Panc1 (cell line): Measurements from ENCODE around the gene UBL4B. TPM values are rescaled to one million over a fixed set of nuclear protein-coding genes. Genes with fewer than 3 reads are reported as not detected.

Experiments
- ATAC-seq: fragments of 200-7000 bp; cut with Tn5 transposase; 2 replicates; pipeline ENCODE4 v1.9.1; 2020; ENCODE audit warnings: mild to moderate bottlenecking, moderate library complexity
- BruUV-seq: library from RNA; stranded (reverse); fragments of 400-500 nt; replicated peaks from 2 replicates; lab custom pipeline; 2021; lab: Mats Ljungman, UMichigan
- CTCF ChIA-PET: fragments of 300-600 bp; sonication (Branson Sonifier 250); formaldehyde crosslinking; loops from one replicate; lab custom pipeline; 2022; ENCODE audit warnings: antibody characterized with exemption; lab: Charles Lee
- POLR2A ChIA-PET: fragments of 300-600 bp; sonication (Branson Sonifier 250); formaldehyde crosslinking; loops from one replicate; lab custom pipeline; 2022; ENCODE audit warnings: antibody characterized with exemption; lab: Charles Lee
- DNase-seq: peaks from one replicate; pipeline ENCODE4 v3.0.0-alpha.2; 2010; ENCODE audit warnings: low read depth, low spot score
- H3K27ac ChIP-seq: 2 replicates; pipeline ENCODE4 v1.5.1; 2011; ENCODE audit warnings: mild to moderate bottlenecking, low read length, inconsistent platforms
- H3K27me3 ChIP-seq: fragments of 200-500 bp; sonication (Bioruptor generic); 2 replicates; pipeline ENCODE4 v1.6.0; 2014; ENCODE audit warnings: low read length, inconsistent platforms; ENCODE audit not compliant: control insufficient read depth, insufficient read depth
- H3K36me3 ChIP-seq: fragments of 200-500 bp; sonication (Bioruptor generic); 2 replicates; pipeline ENCODE4 v1.5.1; 2014; ENCODE audit warnings: inconsistent platforms, mild to moderate bottlenecking, low read length, moderate library complexity; ENCODE audit not compliant: control insufficient read depth, insufficient read depth
- H3K4me1 ChIP-seq: 2 replicates; pipeline ENCODE4 v1.5.1; 2011; ENCODE audit warnings: inconsistent platforms, mild to moderate bottlenecking, low read length, moderate library complexity; ENCODE audit not compliant: control insufficient read depth, insufficient read depth
- H3K4me3 ChIP-seq, 2 experiments: 2 replicates each; pipeline ENCODE4 v1.5.1; 2011 to 2012; ENCODE audit warnings: low read depth in 2 of 2, low read length in 2 of 2, mild to moderate bottlenecking in 2 of 2, inconsistent platforms in 1 of 2, moderate library complexity in 1 of 2
- H3K9me3 ChIP-seq: fragments of 200-500 bp; sonication (Bioruptor generic); 2 replicates; pipeline ENCODE4 v1.5.1; 2014; ENCODE audit warnings: low read depth, mild to moderate bottlenecking, inconsistent platforms, low read length, moderate library complexity; ENCODE audit not compliant: control insufficient read depth, insufficient read depth
- CTCF ChIP-seq: fragments of 450-650 bp; IDR thresholded peaks from 2 replicates; pipeline ENCODE4 v1.5.1; 2017; ENCODE audit warnings: mild to moderate bottlenecking
- POLR2AphosphoS5 ChIP-seq: IDR thresholded peaks from 2 replicates; pipeline ENCODE4 v1.6.1; 2012; ENCODE audit warnings: mild to moderate bottlenecking, low read depth, low read length, moderate library complexity
- REST ChIP-seq, 2 experiments: IDR thresholded peaks; 2 replicates each; pipeline ENCODE4 v1.6.1; 2011 to 2012; ENCODE audit warnings: low read depth in 2 of 2, control low read depth in 1 of 2, low read length in 1 of 2, mild to moderate bottlenecking in 1 of 2, moderate library complexity in 1 of 2; ENCODE audit not compliant: insufficient read depth in 1 of 2
- SIN3A ChIP-seq: IDR thresholded peaks from 2 replicates; pipeline ENCODE4 v1.6.1; 2012; ENCODE audit warnings: low read depth, mild to moderate bottlenecking, low read length, moderate library complexity, borderline replicate concordance; ENCODE audit not compliant: insufficient read depth
- TCF7L2 ChIP-seq: IDR thresholded peaks from 2 replicates; pipeline ENCODE4 v1.6.1; 2011; ENCODE audit warnings: mild to moderate bottlenecking, low read depth, low read length, inconsistent platforms
- in situ Hi-C: cut with HindIII; loops from 2 replicates; pipeline ENCODE4 v1.10.0; 2016; ENCODE audit warnings: low sequenced_read_pairs, low pct_unique_long_range_greater_than_20kb
- intact Hi-C: fragments of 100-400 bp; cut with micrococcal nuclease; formaldehyde crosslinking; loops from one replicate; pipeline ENCODE4 v1.10.0; 2022; ENCODE audit not compliant: unreplicated experiment
- total RNA-seq: library from RNA; stranded (reverse); gene quantifications from one replicate; pipeline ENCODE4 v1.2.1, GENCODE V29; 2021; ENCODE audit not compliant: unreplicated experiment

The UBL4B gene
- total RNA-seq, 1 experiment from 2014 or later: not detected

GRCh38 chr1:110065841-110066240 is 46.4 kb upstream of the UBL4B start:
- no peak overlapping the region for H3K27ac ChIP-seq
- no TSS peak for BruUV-seq
- in situ Hi-C loops: no loop called here
- no peaks in the 10 kb centered on the region for H3K36me3 ChIP-seq
- no peaks in the 10 kb centered on the region for H3K4me1 ChIP-seq
- intact Hi-C loops: no loop called here
- DNase-seq (no peak), ATAC-seq (no peak)
- POLR2A ChIA-PET: no interaction called here
- H3K4me3 ChIP-seq: no peak overlapping the region
- no peaks in the 10 kb centered on the region for H3K27me3 ChIP-seq
- CTCF ChIA-PET: interaction anchor here (0.6 kb wide), 2 partner anchors 50 to 272 kb away, joined by 3 to 6 read pairs; no protein-coding TSS in a partner anchor
- no peak for TF ChIP-seq REST (IDR thresholded peaks at IDR 0.05; ENCODE audit: insufficient read depth in 1 of 2, low read depth in 2 of 2, low read length in 1 of 2)
- no peak for TF ChIP-seq TCF7L2
- no peaks in the 10 kb centered on the region for H3K9me3 ChIP-seq

GRCh38 chr1:110067479-110067892 is 44.8 kb upstream of the UBL4B start:
- TF ChIP-seq SIN3A: no peak
- TF ChIP-seq TCF7L2: no peak
- TF ChIP-seq CTCF: no peak
- TF ChIP-seq POLR2AphosphoS5: no peak
- no peak for DNase-seq
- ChIA-PET POLR2A (no interaction called here), CTCF (no interaction called here)
- Histone ChIP-seq H3K4me3 (no peak overlapping the region), H3K9me3 (no peaks in the 10 kb centered on the region), H3K27ac (no peak overlapping the region), H3K36me3 (no peaks in the 10 kb centered on the region), H3K4me1 (no peaks in the 10 kb centered on the region), H3K27me3 (no peaks in the 10 kb centered on the region)
- intact Hi-C loops: no loop called here
- no TSS peak for BruUV-seq
- ATAC-seq: no peak; the same call in 1 of the 2 replicates
- in situ Hi-C loops: no loop called here

- H3K27ac ChIP-seq: no peak overlapping the region
- no TSS peak for BruUV-seq
- H3K4me1 ChIP-seq: no peaks in the 10 kb centered on the region
- CTCF ChIA-PET: no interaction called here
- intact Hi-C loops: loop anchor here (1.0 kb wide), 1 partner anchor 20 kb away; no protein-coding TSS in a partner anchor
- POLR2A ChIA-PET: no interaction called here
- TF ChIP-seq SIN3A (no peak), REST (IDR thresholded peaks at IDR 0.05; ENCODE audit: insufficient read depth in 1 of 2, low read depth in 2 of 2, low read length in 1 of 2) (no peak), POLR2AphosphoS5 (no peak), CTCF (no peak), TCF7L2 (no peak)
- ATAC-seq (no peak), DNase-seq (no peak)
- no peaks in the 10 kb centered on the region for H3K27me3 ChIP-seq
- in situ Hi-C loops: no loop called here
- no peaks in the 10 kb centered on the region for H3K36me3 ChIP-seq
- H3K4me3 ChIP-seq: no peak overlapping the region
- no peaks in the 10 kb centered on the region for H3K9me3 ChIP-seq
Observed at GRCh38 chr1:110067893-110068645, 44.2 kb upstream of the UBL4B start.
